NCI-H1930 (cell line): Measurements from ENCODE around the gene RPS6KL1.
"Not testable (repeated sequence)": the region's sequence is repeated elsewhere in the genome, so short reads cannot be mapped to it uniquely, and the experiment has no call there.

ENCODE experiments used
- DNase-seq, 2 experiments: peaks; one replicate each; lab custom pipeline; 2025; lab: John Stamatoyannopoulos, UW

RPS6KL1 gene

GRCh38 chr14:74936151-74936550, 13.1 kb upstream of the RPS6KL1 start:
- DNase-seq = no peak

- DNase-seq = no peak
Observed at GRCh38 chr14:74935360-74935680, 12.3 kb upstream of the RPS6KL1 start.

GRCh38 chr14:74934476-74935359, 11.7 kb upstream of the RPS6KL1 start:
- DNase-seq = no peak

GRCh38 chr14:74934041-74934440, 11.0 kb upstream of the RPS6KL1 start:
- no peak for DNase-seq

- DNase-seq = not testable (repeated sequence)
Observed at GRCh38 chr14:74932936-74933335, 9.9 kb upstream of the RPS6KL1 start.

GRCh38 chr14:74932401-74932901, 9.4 kb upstream of the RPS6KL1 start:
- no peak for DNase-seq

GRCh38 chr14:74931744-74932143, 8.7 kb upstream of the RPS6KL1 start:
- not testable (repeated sequence) for DNase-seq

GRCh38 chr14:74929242-74929641, 6.2 kb upstream of the RPS6KL1 start:
- DNase-seq = no peak

- no peak for DNase-seq
Observed at GRCh38 chr14:74927225-74927624, 4.2 kb upstream of the RPS6KL1 start.

- no peak for DNase-seq
Observed at GRCh38 chr14:74924061-74924460, 1.0 kb upstream of the RPS6KL1 start.

- no peak for DNase-seq
Observed at GRCh38 chr14:74921987-74922751, 891 bp downstream of the RPS6KL1 start.

GRCh38 chr14:74921053-74921620, 1.9 kb downstream of the RPS6KL1 start:
- no peak for DNase-seq

GRCh38 chr14:74920281-74920680, 2.8 kb downstream of the RPS6KL1 start:
- no peak for DNase-seq

- no peak for DNase-seq
Observed at GRCh38 chr14:74919421-74920165, 3.5 kb downstream of the RPS6KL1 start.

- no peak for DNase-seq
Observed at GRCh38 chr14:74918380-74918779, 4.7 kb downstream of the RPS6KL1 start.

- no peak for DNase-seq
Observed at GRCh38 chr14:74917646-74918081, 5.4 kb downstream of the RPS6KL1 start.

- DNase-seq = no peak
Observed at GRCh38 chr14:74917178-74917543, 5.9 kb downstream of the RPS6KL1 start.

- no peak for DNase-seq
Observed at GRCh38 chr14:74915826-74916225, 7.2 kb downstream of the RPS6KL1 start.

- no peak for DNase-seq
Observed at GRCh38 chr14:74915426-74915825, 7.6 kb downstream of the RPS6KL1 start.

- DNase-seq = peak in 1 of 2 experiments; percentile 22
Observed at GRCh38 chr14:74913986-74914573, 9.0 kb downstream of the RPS6KL1 start.

- DNase-seq = no peak
Observed at GRCh38 chr14:74913393-74913910, 9.6 kb downstream of the RPS6KL1 start.
